H9 (cell line): Measurements from ENCODE around the gene ACTC1. TPM values are rescaled to one million over a fixed set of nuclear protein-coding genes. Genes with fewer than 3 reads are reported as not detected.

Experiments used
- DNase-seq: peaks from one replicate; pipeline ENCODE4 v3.0.0-alpha.2; 2017
- H2AFZ ChIP-seq: one replicate; pipeline ENCODE4 v1.6.1; 2013; ENCODE audit warnings: mild to moderate bottlenecking, low read length, control low read depth, moderate library complexity
- H2AK5ac ChIP-seq: 2 replicates; pipeline ENCODE4 v1.6.1; 2013; ENCODE audit warnings: low read length, control low read depth, mixed read lengths; ENCODE audit not compliant: insufficient read length
- H2BK120ac ChIP-seq: one replicate; pipeline ENCODE4 v1.6.1; 2013; ENCODE audit warnings: low read depth, mild to moderate bottlenecking, low read length, control low read depth, inconsistent platforms; ENCODE audit not compliant: poor library complexity, severe bottlenecking
- H2BK12ac ChIP-seq: 2 replicates; pipeline ENCODE4 v1.6.1; 2013; ENCODE audit warnings: low read length, control low read depth, mixed read lengths, low read depth; ENCODE audit not compliant: insufficient read length
- H2BK15ac ChIP-seq: 2 replicates; pipeline ENCODE4 v1.6.1; 2013; ENCODE audit warnings: low read depth, low read length, control low read depth
- H2BK20ac ChIP-seq: one replicate; pipeline ENCODE4 v1.6.1; 2013; ENCODE audit warnings: low read depth, mild to moderate bottlenecking, low read length, control low read depth, inconsistent platforms; ENCODE audit not compliant: poor library complexity, severe bottlenecking
- H2BK5ac ChIP-seq: 2 replicates; pipeline ENCODE4 v1.6.1; 2013; ENCODE audit warnings: low read length, control low read depth, mixed read lengths; ENCODE audit not compliant: insufficient read length
- H3K14ac ChIP-seq: 2 replicates; pipeline ENCODE4 v1.6.1; 2013; ENCODE audit warnings: low read length, control low read depth; ENCODE audit not compliant: insufficient read depth
- H3K18ac ChIP-seq: 2 replicates; pipeline ENCODE4 v1.6.1; 2013; ENCODE audit warnings: low read depth, mild to moderate bottlenecking, mixed read lengths, low read length, control low read depth; ENCODE audit not compliant: insufficient read length
- H3K23ac ChIP-seq: 2 replicates; pipeline ENCODE4 v1.6.1; 2013; ENCODE audit warnings: low read length, control low read depth, mixed read lengths, low read depth; ENCODE audit not compliant: insufficient read length
- H3K23me2 ChIP-seq: 2 replicates; pipeline ENCODE4 v1.6.1; 2013; ENCODE audit warnings: low read depth, mild to moderate bottlenecking, mixed read lengths, low read length, control low read depth; ENCODE audit not compliant: insufficient read length, poor library complexity, severe bottlenecking
- H3K27ac ChIP-seq: 2 replicates; pipeline ENCODE4 v1.5.1; 2013; ENCODE audit warnings: low read length, control low read depth, mixed read lengths, low read depth; ENCODE audit not compliant: insufficient read length
- H3K27me3 ChIP-seq: 2 replicates; pipeline ENCODE4 v1.6.1; 2013; ENCODE audit warnings: low read length, control low read depth, inconsistent platforms; ENCODE audit not compliant: insufficient read depth
- H3K4ac ChIP-seq: 2 replicates; pipeline ENCODE4 v1.6.1; 2013; ENCODE audit warnings: low read depth, mild to moderate bottlenecking, control low read depth, inconsistent platforms, low read length, moderate library complexity
- H3K4me1 ChIP-seq: 2 replicates; pipeline ENCODE4 v1.6.1; 2013; ENCODE audit warnings: low read length, control low read depth, inconsistent platforms; ENCODE audit not compliant: insufficient read depth
- H3K4me2 ChIP-seq: 2 replicates; pipeline ENCODE4 v1.6.1; 2013; ENCODE audit warnings: low read length, control low read depth, mixed read lengths; ENCODE audit not compliant: insufficient read length, insufficient read depth
- H3K56ac ChIP-seq: 2 replicates; pipeline ENCODE4 v1.6.1; 2013; ENCODE audit warnings: low read depth, mild to moderate bottlenecking, mixed read lengths, low read length, control low read depth; ENCODE audit not compliant: insufficient read length
- H3K79me1 ChIP-seq: 2 replicates; pipeline ENCODE4 v1.6.1; 2013; ENCODE audit warnings: low read depth, mild to moderate bottlenecking, moderate library complexity, low read length, control low read depth, inconsistent platforms; ENCODE audit not compliant: insufficient read depth, poor library complexity, severe bottlenecking
- H3K79me2 ChIP-seq: 2 replicates; pipeline ENCODE4 v1.6.1; 2013; ENCODE audit warnings: low read length, control low read depth, inconsistent platforms; ENCODE audit not compliant: insufficient read depth
- H3K9ac ChIP-seq: 2 replicates; pipeline ENCODE4 v1.6.1; 2013; ENCODE audit warnings: low read length, control low read depth, mixed read lengths; ENCODE audit not compliant: insufficient read length; ENCODE audit errors: extremely low read depth
- H3K9me3 ChIP-seq: one replicate; pipeline ENCODE4 v1.6.1; 2013; ENCODE audit warnings: low read depth, low read length, inconsistent platforms; ENCODE audit not compliant: control insufficient read depth
- H3T11ph ChIP-seq: one replicate; pipeline ENCODE4 v1.6.1; 2013; ENCODE audit warnings: mild to moderate bottlenecking, low read length, control low read depth, inconsistent platforms
- H4K20me1 ChIP-seq: one replicate; pipeline ENCODE4 v1.6.1; 2013; ENCODE audit not compliant: control insufficient read depth, insufficient read length, insufficient read depth
- H4K5ac ChIP-seq: 2 replicates; pipeline ENCODE4 v1.6.1; 2013; ENCODE audit warnings: low read depth, mild to moderate bottlenecking, mixed read lengths, low read length, control low read depth; ENCODE audit not compliant: insufficient read length
- H4K8ac ChIP-seq: replicated peaks from 2 replicates; pipeline ENCODE4 v1.6.1; 2013; ENCODE audit warnings: low read length, control low read depth, mixed read lengths, low read depth; ENCODE audit not compliant: insufficient read length
- H4K91ac ChIP-seq: 2 replicates; pipeline ENCODE4 v1.6.1; 2013; ENCODE audit warnings: low read depth, mild to moderate bottlenecking, moderate library complexity, mixed read lengths, low read length, control low read depth; ENCODE audit not compliant: insufficient read length
- H3K27ac Mint-ChIP-seq, 3 experiments: 2 replicates in 2 of 3; 3 replicates in 1 of 3; pipeline ENCODE4 v1.8.0; 2020 to 2021; ENCODE audit warnings: mixed read lengths in 3 of 3, mild to moderate bottlenecking in 1 of 3, moderate library complexity in 1 of 3
- H3K27me3 Mint-ChIP-seq: 2 replicates; pipeline ENCODE4 v1.8.0; 2021; ENCODE audit warnings: low read depth, mild to moderate bottlenecking, moderate library complexity, mixed read lengths
- H3K36me3 Mint-ChIP-seq, 3 experiments: 2 replicates in 2 of 3; 3 replicates in 1 of 3; pipeline ENCODE4 v1.8.0; 2020 to 2021; ENCODE audit warnings: low read depth in 3 of 3, mixed read lengths in 3 of 3; ENCODE audit not compliant: insufficient read depth in 1 of 3
- H3K4me1 Mint-ChIP-seq, 2 experiments: 2 replicates each; pipeline ENCODE4 v1.8.0; 2020; ENCODE audit warnings: mixed read lengths in 2 of 2
- H3K4me3 Mint-ChIP-seq, 2 experiments: 2 replicates in 1 of 2; 3 replicates in 1 of 2; pipeline ENCODE4 v1.8.0; 2020 to 2021; ENCODE audit warnings: mild to moderate bottlenecking in 2 of 2, mixed read lengths in 2 of 2, moderate library complexity in 1 of 2
- H3K9me3 Mint-ChIP-seq, 2 experiments: 2 replicates in 1 of 2; 3 replicates in 1 of 2; pipeline ENCODE4 v1.8.0; 2020; ENCODE audit warnings: mild to moderate bottlenecking in 2 of 2, mixed read lengths in 2 of 2, moderate library complexity in 1 of 2
- CTCF ChIP-seq: fragments of 200-600 bp; sonication (generic); conservative IDR thresholded peaks from 3 replicates; pipeline ENCODE4 v1.8.0; 2021; ENCODE audit warnings: antibody characterized with exemption, mild to moderate bottlenecking
- WGBS: extraction: QIAGEN DNeasy Blood & Tissue Kit; methylation state at CpG from one replicate; pipeline ENCODE4 v1.1.7; 2013; ENCODE audit warnings: missing lambda C conversion rate, low lambda C conversion rate, mixed read lengths; ENCODE audit not compliant: insufficient read length; ENCODE audit errors: extremely low coverage; 5-methylcytosine and 5-hydroxymethylcytosine counted together
- total RNA-seq: library from RNA; stranded (reverse); gene quantifications from 2 replicates; pipeline ENCODE4 v1.2.1, GENCODE V29; 2021

ACTC1 gene
- total RNA-seq, 1 experiment from 2014 or later = 52.2 TPM

GRCh38 chr15:34754674-34755418 is 40.5 kb downstream of the ACTC1 start, which contains the start of gene GJD2:
Gene GJD2, minus strand, starts transcription at chr15:34754998. Its CDS starts 510 bp downstream, at chr15:34754488.
- Histone ChIP-seq H4K5ac (no peak within 1 kb of the TSS), H2AK5ac (no peak within 1 kb of the TSS), H2BK20ac (no peak within 1 kb of the TSS), H2BK12ac (no peak within 1 kb of the TSS), H3K27ac (no peak within 1 kb of the TSS), H3K79me1 (no peaks in the 10 kb centered on the region), H3K56ac (no peak within 1 kb of the TSS), H2BK15ac (no peak within 1 kb of the TSS), H3K9ac (peak within 1 kb of the TSS; percentile 42), H2AFZ (no peak within 1 kb of the TSS), H4K20me1 (no peaks in the 10 kb centered on the region), H3K18ac (no peak within 1 kb of the TSS), H4K8ac (no peak within 1 kb of the TSS), H3K9me3 (no peaks in the 10 kb centered on the region), H3K14ac (no peak within 1 kb of the TSS; the same call in 1 of the 2 replicates), H3K23ac (no peak within 1 kb of the TSS), H3K4me2 (peak within 1 kb of the TSS; percentile 91), H2BK5ac (no peak within 1 kb of the TSS), H3K4me1 (0 out of 2 replicates have a peak, but pooled peaks cover 4% of the 10 kb centered on the region), H3K27me3 (peaks cover 18% of the 10 kb centered on the region; the same call in 1 of the 2 replicates), H2BK120ac (no peak within 1 kb of the TSS), H3K23me2 (peaks cover 15% of the 10 kb centered on the region), H3T11ph (no peak within 1 kb of the TSS), H4K91ac (no peak within 1 kb of the TSS), H3K79me2 (no peaks in the 10 kb centered on the region), H3K4ac (no peak within 1 kb of the TSS)
- Mint-ChIP-seq H3K4me3 (peak within 1 kb of the TSS; percentile 69 to 86), H3K9me3 (no peaks in the 10 kb centered on the region), H3K4me1 (peaks cover 19 to 28% of the 10 kb centered on the region in 2 experiments), H3K27me3 (peaks cover 85% of the 10 kb centered on the region), H3K36me3 (no peaks in the 10 kb centered on the region), H3K27ac (no peak within 1 kb of the TSS; a peak in 1 of 7 replicates)
- TF ChIP-seq CTCF = peak; percentile 35; the same call in 2 of the 3 replicates
- no CpG with 5 or more reads among the region's 81 CpGs for WGBS
- peak; percentile 54 for DNase-seq
